Heart left ventricle (tissue), 16 donors: ENCODE measurements around the gene GAMT. TPM values are rescaled to one million over a fixed set of nuclear protein-coding genes. Genes with fewer than 3 reads are reported as not detected.

Experiments used
- ATAC-seq, 4 donors: fragments of 200-7000 bp; cut with Tn5 transposase; one replicate each; pipeline ENCODE4 v1.9.1; 2020 to 2022; ENCODE audit warnings: moderate library complexity in 4 of 4, mild to moderate bottlenecking in 3 of 4, moderate number of reproducible peaks in 1 of 4
- DNase-seq, 5 donors: peaks; one replicate each; pipeline ENCODE4 v3.0.0-alpha.2; 2020
- H3K27ac ChIP-seq, 12 donors: fragments of 200-600 bp; sonication (generic) in 4 of 12; one replicate each; pipeline versions ENCODE4 v1.5.0 to v1.8.0; 2016 to 2022; ENCODE audit warnings: mild to moderate bottlenecking in 2 of 12
- H3K27me3 ChIP-seq, 9 donors: fragments of 200-600 bp; sonication (generic) in 2 of 9; one replicate each; pipeline versions ENCODE4 v1.5.1 to v1.8.0; 2016 to 2022; ENCODE audit warnings: mild to moderate bottlenecking in 3 of 9
- H3K36me3 ChIP-seq, 9 donors: fragments of 200-600 bp; sonication (generic) in 2 of 9; one replicate each; pipeline versions ENCODE4 v1.5.0 to v1.8.0; 2018 to 2022; ENCODE audit warnings: mild to moderate bottlenecking in 2 of 9
- H3K4me1 ChIP-seq, 12 donors: fragments of 200-600 bp; sonication (generic) in 4 of 12; one replicate each; pipeline versions ENCODE4 v1.5.0 to v1.8.0; 2016 to 2022; ENCODE audit warnings: mild to moderate bottlenecking in 3 of 12
- H3K4me3 ChIP-seq, 12 donors: fragments of 200-600 bp; sonication (generic) in 4 of 12; one replicate each; pipeline versions ENCODE4 v1.5.0 to v1.8.0; 2017 to 2022; ENCODE audit warnings: mild to moderate bottlenecking in 9 of 12, moderate library complexity in 4 of 12
- H3K9me3 ChIP-seq, 12 donors: fragments of 200-600 bp; sonication (generic) in 4 of 12; one replicate each; pipeline versions ENCODE4 v1.5.0 to v1.8.0; 2016 to 2022; ENCODE audit warnings: mild to moderate bottlenecking in 1 of 12
- CTCF ChIP-seq, 12 donors: fragments of 200-600 bp; sonication (generic) in 4 of 12; IDR thresholded peaks; one replicate each; pipeline versions ENCODE4 v1.5.0 to v1.8.0; 2018 to 2022; ENCODE audit warnings: antibody characterized with exemption in 12 of 12, mild to moderate bottlenecking in 5 of 12
- POLR2A ChIP-seq, 2 donors: fragments of 450-650 bp; IDR thresholded peaks; one replicate each; pipeline ENCODE4 v1.6.1; 2017; ENCODE audit warnings: antibody characterized with exemption in 2 of 2, mild to moderate bottlenecking in 2 of 2, moderate library complexity in 2 of 2
- WGBS, 4 donors: extraction: QIAGEN DNeasy Blood & Tissue Kit in 2 of 4; methylation state at CpG; one replicate each; pipeline versions ENCODE4 v1.1.5 to v1.1.7; 2013 to 2018; 5-methylcytosine and 5-hydroxymethylcytosine counted together
- intact Hi-C, 10 donors: fragments of 100-400 bp; cut with DNase I; formaldehyde crosslinking; loops; one replicate each; pipeline versions ENCODE4 v1.11.1 to v1.14.2; 2022
- polyA plus RNA-seq, 2 donors: library from polyadenylated mRNA; stranded (reverse); fragments of 200-250 nt; gene quantifications; one replicate each; pipeline ENCODE4 v1.2.3, GENCODE V29; 2013
- total RNA-seq, 9 donors: library from RNA; depleted of rRNA in 2 of 9; stranded (reverse); fragments of >200 nt in 2 of 9; fragmentation: NEBNext Ultra II Directional in 3 of 9; extraction: Animal tissue kit (Norgen Biotek cat#: 25700) in 3 of 9; gene quantifications; one replicate each; pipeline versions ENCODE4 v1.1.0 to v1.2.4, GENCODE V29; 2016 to 2023
- donor health status: ischemic (EF 13 %, LVEDD 7.1; RV severe dilation, severe dysfunction).
- donor health status: healthy with polysubstance abuse.
- donor health status: DM: no; HTN: yes; CAD: no.
- donor health status: DM: no; HTN: no; CAD: no.
- donor health status: ischemic (EF 25% LVEDD 6.9; RV normal size, moderate dysfunction).
- donor health status: ischemic (EF 25% LVEDD 5.7; RV mildly dilated, moderate dysfunction).
- donor health status: healthy.
- donor health status: DM: yes; HTN: yes; CAD: no.
- donor health status: ischemic (EF 35%, LVEDD 5.7; RV mildly dilated, moderate dysfunction).
- donor health status: nonischemic (EF 11% LVEDD 7.7; RV severe dilation, severe dysfunction).
- donor health status: DM: yes; HTN: yes; CAD: no.
- donor health status: PGD.
- donor health status: ischemic (EF 29% LVEDD 5.4; RV normal size, mild dysfunction).
- donor health status: nonischemic (EF 23%, LVEDD 6.1; RV moderate dilation, normal function).

GAMT gene
- total and polyA plus RNA-seq, 11 donors = 21.9 to 180 (median 62.5) TPM

GRCh38 chr19:1373042-1373533 is 28.3 kb downstream of the GAMT start:
- no peak for TF ChIP-seq CTCF (IDR thresholded peaks at IDR 0.05)
- TF ChIP-seq POLR2A (IDR thresholded peaks at IDR 0.05) = no peak
- Histone ChIP-seq H3K36me3 (peaks cover 0 to 85% (median 59%) of the 10 kb centered on the region in 9 donors), H3K27me3 (no peaks in the 10 kb centered on the region), H3K9me3 (no peaks in the 10 kb centered on the region), H3K4me3 (no peak overlapping the region), H3K4me1 (peaks cover 0 to 30% (median 16%) of the 10 kb centered on the region in 12 donors), H3K27ac (peak overlapping the region; percentile 51 to 92 (median 84))
- WGBS, 4 donors = 54 to 76% (median 62%) methylated on average over 17 to 20 of the region's 20 CpGs
- DNase-seq (no peak), ATAC-seq (peak; percentile 13 to 37 (median 20))
- intact Hi-C loops = loop anchor here in 2 of 10 donors (10.0 kb wide), 1 partner anchor 88 kb away; the partner anchor contains the start of gene EFNA2 (in 2 of the 2)

GRCh38 chr19:1370579-1371361 is 30.6 kb downstream of the GAMT start:
- ATAC-seq (no peak), DNase-seq (no peak)
- WGBS, 4 donors = 77 to 95% (median 87%) methylated on average over 46 to 52 of the region's 52 CpGs
- intact Hi-C loops = loop anchor here in 2 of 10 donors (10.0 kb wide), 1 partner anchor 86 kb away; the partner anchor contains the start of gene EFNA2 (in 2 of the 2)
- TF ChIP-seq CTCF (IDR thresholded peaks at IDR 0.05) = no peak
- TF ChIP-seq POLR2A (IDR thresholded peaks at IDR 0.05) = no peak
- no peaks in the 10 kb centered on the region for H3K9me3 ChIP-seq
- H3K4me3 ChIP-seq = no peak overlapping the region
- peaks cover 2 to 89% (median 71%) of the 10 kb centered on the region in 9 donors for H3K36me3 ChIP-seq
- peaks cover 0 to 30% (median 18%) of the 10 kb centered on the region in 12 donors for H3K4me1 ChIP-seq
- H3K27ac ChIP-seq = no peak overlapping the region
- H3K27me3 ChIP-seq = no peaks in the 10 kb centered on the region

- intact Hi-C loops = no loop called here
- ATAC-seq (no peak), DNase-seq (no peak)
- Histone ChIP-seq H3K27ac (no peak overlapping the region), H3K9me3 (no peaks in the 10 kb centered on the region), H3K36me3 (peaks cover 2 to 95% (median 86%) of the 10 kb centered on the region in 9 donors), H3K27me3 (no peaks in the 10 kb centered on the region), H3K4me1 (peaks cover 0 to 22% (median 16%) of the 10 kb centered on the region in 12 donors), H3K4me3 (no peak overlapping the region)
- WGBS, 4 donors = 95 to 96% (median 95%) methylated on average over 7 to 18 of the region's 18 CpGs
- no peak for TF ChIP-seq POLR2A (IDR thresholded peaks at IDR 0.05)
- TF ChIP-seq CTCF (IDR thresholded peaks at IDR 0.05) = no peak
These were observed 32.0 kb downstream of the GAMT start for GRCh38 chr19:1369214-1369805.
